Memory B cell (primary cell): ENCODE measurements around the gene ZNG1F.
"Not testable (repeated sequence)": the region's sequence is repeated elsewhere in the genome, so short reads cannot be mapped to it uniquely, and the experiment has no call there.

ENCODE experiments used
- ATAC-seq: fragments of 150-1000 bp; cut with Tn5 transposase; 2 replicates; pipeline ENCODE4 v1.10.0; 2021; ENCODE audit warnings: low read depth, mild to moderate bottlenecking, moderate library complexity
- DNase-seq, 2 donors: peaks; one replicate each; pipeline ENCODE4 v3.0.0; 2022; ENCODE audit warnings: low spot score in 2 of 2
- H3K27ac Mint-ChIP-seq: one replicate; pipeline ENCODE4 v1.8.0; 2022; ENCODE audit warnings: mild to moderate bottlenecking, moderate library complexity, mixed read lengths
- H3K27me3 Mint-ChIP-seq: one replicate; pipeline ENCODE4 v1.8.0; 2022; ENCODE audit warnings: mixed read lengths
- H3K36me3 Mint-ChIP-seq: one replicate; pipeline ENCODE4 v1.8.0; 2022; ENCODE audit warnings: mild to moderate bottlenecking, mixed read lengths
- H3K4me1 Mint-ChIP-seq: one replicate; pipeline ENCODE4 v1.8.0; 2022; ENCODE audit warnings: mixed read lengths
- H3K4me3 Mint-ChIP-seq: one replicate; pipeline ENCODE4 v1.8.0; 2022; ENCODE audit warnings: mild to moderate bottlenecking, moderate library complexity, mixed read lengths
- H3K9me3 Mint-ChIP-seq: one replicate; pipeline ENCODE4 v1.8.0; 2022; ENCODE audit warnings: mixed read lengths

Gene ZNG1F

GRCh38 chr9:41108816-41109215 lies 80.3 kb downstream of the ZNG1F start:
- DNase-seq, H3K4me3 Mint-ChIP-seq, H3K36me3 Mint-ChIP-seq, H3K9me3 Mint-ChIP-seq, ATAC-seq, H3K4me1 Mint-ChIP-seq, H3K27ac Mint-ChIP-seq, H3K27me3 Mint-ChIP-seq: not testable (repeated sequence)

DNA sequence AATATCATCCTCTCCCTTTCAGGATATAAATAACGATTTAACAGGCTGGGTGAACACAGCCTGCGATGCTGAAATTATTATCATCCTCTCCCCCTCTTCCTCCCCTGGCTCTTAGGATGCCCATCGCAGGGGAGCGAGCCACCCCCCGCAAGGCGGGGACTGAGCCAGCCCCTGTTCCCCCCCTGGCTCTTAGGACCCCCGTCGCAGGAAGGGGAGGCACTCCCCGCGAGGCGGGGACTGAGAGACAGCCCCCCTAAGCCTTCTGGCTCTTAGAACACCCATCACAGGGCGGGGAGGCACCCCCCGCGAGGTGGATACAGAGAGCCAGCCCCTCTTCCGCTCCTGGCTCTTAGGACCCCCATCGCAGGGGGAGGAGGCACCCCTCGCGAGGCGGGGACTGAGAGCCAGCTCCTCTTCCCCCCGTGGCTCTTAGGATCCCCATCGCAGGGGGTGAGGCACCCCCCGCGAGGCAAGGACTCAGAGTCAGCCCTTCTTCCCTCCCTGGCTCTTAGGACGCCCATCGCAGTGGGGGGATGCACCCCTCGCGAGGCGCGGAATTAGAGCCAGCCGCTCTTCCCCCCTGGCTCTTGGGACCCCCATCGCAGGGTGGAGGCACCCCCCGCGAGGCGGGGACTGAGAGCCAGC lies 82.5 kb downstream of the ZNG1F start:
- not testable (repeated sequence) for ATAC-seq

GRCh38 chr9:41105557-41106253 lies 83.4 kb downstream of the ZNG1F start:
- not testable (repeated sequence) for DNase-seq, H3K27me3 Mint-ChIP-seq, H3K9me3 Mint-ChIP-seq, H3K27ac Mint-ChIP-seq, H3K36me3 Mint-ChIP-seq, H3K4me1 Mint-ChIP-seq, ATAC-seq, H3K4me3 Mint-ChIP-seq

More for the DNA sequence above, 82.5 kb downstream of the ZNG1F start:
- not testable (repeated sequence) for H3K36me3 Mint-ChIP-seq, H3K27me3 Mint-ChIP-seq, H3K4me1 Mint-ChIP-seq, DNase-seq, H3K9me3 Mint-ChIP-seq, H3K27ac Mint-ChIP-seq, H3K4me3 Mint-ChIP-seq

DNA sequence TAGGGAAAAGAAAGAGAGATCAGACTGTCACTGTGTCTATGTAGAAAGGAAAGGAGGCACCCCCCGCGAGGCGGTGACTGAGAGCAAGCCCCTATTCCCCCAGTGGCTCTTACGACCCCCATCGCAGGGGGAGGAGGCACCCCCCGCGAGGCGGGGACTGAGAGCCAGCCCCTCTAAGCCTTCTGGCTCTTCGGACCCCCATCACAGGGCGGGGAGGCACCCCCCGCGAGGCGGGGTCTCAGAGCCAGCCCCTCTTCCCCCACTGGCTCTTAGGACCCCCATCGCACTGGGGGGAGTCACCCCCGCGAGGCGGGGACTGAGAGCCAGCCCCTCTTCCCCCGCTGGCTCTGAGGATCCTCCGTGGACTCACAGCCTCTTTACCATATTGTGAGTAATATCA lies 84.6 kb downstream of the ZNG1F start:
- H3K4me1 Mint-ChIP-seq, DNase-seq, H3K9me3 Mint-ChIP-seq, H3K36me3 Mint-ChIP-seq, H3K4me3 Mint-ChIP-seq, H3K27ac Mint-ChIP-seq, ATAC-seq, H3K27me3 Mint-ChIP-seq: not testable (repeated sequence)

DNA sequence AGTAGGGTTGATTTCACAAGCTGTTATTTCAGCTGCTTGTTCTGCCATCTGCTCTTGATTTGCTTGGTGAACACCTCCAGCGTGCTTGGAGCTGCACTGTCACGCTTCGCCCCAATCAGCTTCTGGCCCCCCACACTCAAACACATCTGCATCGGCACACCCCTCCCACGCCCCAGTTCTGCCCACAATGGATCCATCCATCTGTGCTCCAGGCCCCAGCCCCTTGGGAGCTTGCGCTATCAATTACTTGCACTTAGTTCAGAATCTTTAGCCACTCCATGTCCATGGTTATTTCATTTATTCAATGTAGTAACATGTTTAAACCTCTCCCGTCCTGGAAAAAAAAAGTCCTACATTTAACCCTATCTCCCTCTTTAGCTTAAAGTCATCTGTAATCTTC lies 88.6 kb downstream of the ZNG1F start:
- H3K36me3 Mint-ChIP-seq, H3K27me3 Mint-ChIP-seq, ATAC-seq, H3K27ac Mint-ChIP-seq, DNase-seq, H3K4me3 Mint-ChIP-seq, H3K9me3 Mint-ChIP-seq, H3K4me1 Mint-ChIP-seq: not testable (repeated sequence)

- H3K27ac Mint-ChIP-seq, H3K4me3 Mint-ChIP-seq, H3K27me3 Mint-ChIP-seq, DNase-seq, H3K36me3 Mint-ChIP-seq, H3K4me1 Mint-ChIP-seq, ATAC-seq, H3K9me3 Mint-ChIP-seq: not testable (repeated sequence)
Measured at GRCh38 chr9:41098759-41099158, 90.4 kb downstream of the ZNG1F start.

DNA sequence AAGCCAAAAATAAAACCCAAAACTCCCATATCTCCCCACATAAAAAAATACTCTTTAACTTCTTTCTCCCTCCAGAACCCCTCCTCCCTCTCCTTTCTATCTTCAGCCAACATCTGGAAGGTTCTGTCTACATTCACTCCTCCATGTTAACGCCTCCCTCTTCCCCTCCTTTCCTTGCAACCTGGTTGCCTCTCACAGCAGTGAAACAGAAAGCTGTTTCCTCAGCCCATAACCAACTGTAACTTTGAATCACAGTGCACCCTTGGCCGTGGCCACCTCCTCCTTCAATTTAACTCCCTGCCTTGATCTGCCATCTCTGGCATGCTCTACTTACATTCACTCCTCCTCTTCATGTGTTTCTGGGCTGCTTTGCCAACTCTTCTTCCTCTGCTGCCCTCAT lies 94.1 kb downstream of the ZNG1F start:
- H3K4me3 Mint-ChIP-seq, H3K4me1 Mint-ChIP-seq, H3K27ac Mint-ChIP-seq, H3K27me3 Mint-ChIP-seq, ATAC-seq, H3K9me3 Mint-ChIP-seq, H3K36me3 Mint-ChIP-seq, DNase-seq: not testable (repeated sequence)

- not testable (repeated sequence) for H3K4me3 Mint-ChIP-seq, ATAC-seq
Measured at GRCh38 chr9:41094010-41094773, 94.9 kb downstream of the ZNG1F start.

DNA sequence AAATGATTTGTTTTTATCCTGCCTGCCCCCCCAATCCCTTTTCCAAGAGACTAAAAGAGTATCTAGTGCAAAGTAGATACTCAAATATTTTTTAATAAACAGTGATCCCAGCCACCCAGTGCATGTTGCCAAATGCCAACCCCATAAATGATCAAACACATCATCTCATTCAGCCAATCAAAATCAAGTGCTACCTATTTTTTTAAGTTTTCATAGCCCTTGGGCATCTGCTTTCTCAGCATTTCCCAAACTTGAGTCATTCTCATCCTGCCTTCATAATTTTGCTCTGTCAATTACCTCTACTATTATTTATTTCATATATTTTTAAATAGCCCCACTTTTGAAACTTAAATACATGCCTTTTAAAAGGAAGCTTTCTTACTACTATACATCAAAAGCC lies 98.2 kb downstream of the ZNG1F start:
- not testable (repeated sequence) for H3K9me3 Mint-ChIP-seq, H3K36me3 Mint-ChIP-seq, ATAC-seq, H3K4me3 Mint-ChIP-seq, DNase-seq, H3K27ac Mint-ChIP-seq, H3K27me3 Mint-ChIP-seq
- peaks cover 10% of the 10 kb centered on the region for H3K4me1 Mint-ChIP-seq

More at GRCh38 chr9:41094010-41094773, 94.9 kb downstream of the ZNG1F start:
- H3K9me3 Mint-ChIP-seq, H3K27ac Mint-ChIP-seq, H3K27me3 Mint-ChIP-seq, H3K36me3 Mint-ChIP-seq, DNase-seq, H3K4me1 Mint-ChIP-seq: not testable (repeated sequence)

DNA sequence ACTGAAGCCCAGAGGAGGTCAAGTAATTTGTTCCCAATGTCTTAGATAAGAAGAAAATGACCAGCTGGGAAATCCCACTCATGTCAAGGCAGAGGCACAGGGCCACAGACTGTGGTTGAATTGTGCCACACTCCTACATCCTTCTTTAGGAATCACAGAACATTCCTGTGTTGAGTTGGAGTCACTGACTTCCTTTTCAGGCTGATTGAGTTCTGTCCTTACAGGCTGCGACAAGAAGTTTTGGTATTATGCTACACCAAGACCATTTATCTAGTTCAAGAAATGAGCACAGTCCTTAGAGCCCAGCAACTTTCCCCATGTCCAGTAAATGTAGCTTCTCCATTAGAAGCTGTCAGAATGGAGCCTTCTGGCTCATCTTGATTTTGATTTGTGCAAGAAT lies 98.7 kb downstream of the ZNG1F start:
- H3K36me3 Mint-ChIP-seq, ATAC-seq, H3K4me3 Mint-ChIP-seq, H3K27ac Mint-ChIP-seq, H3K9me3 Mint-ChIP-seq, H3K27me3 Mint-ChIP-seq, DNase-seq: not testable (repeated sequence)
- H3K4me1 Mint-ChIP-seq: peaks cover 12% of the 10 kb centered on the region

- ATAC-seq: peak; percentile 78
- not testable (repeated sequence) for DNase-seq, H3K4me3 Mint-ChIP-seq, H3K27ac Mint-ChIP-seq, H3K9me3 Mint-ChIP-seq, H3K36me3 Mint-ChIP-seq, H3K27me3 Mint-ChIP-seq
- H3K4me1 Mint-ChIP-seq: peaks cover 12% of the 10 kb centered on the region
Measured at GRCh38 chr9:41088450-41089059, 100.6 kb downstream of the ZNG1F start.

GRCh38 chr9:41087929-41088328 lies 101.2 kb downstream of the ZNG1F start:
- H3K36me3 Mint-ChIP-seq, DNase-seq, H3K27ac Mint-ChIP-seq, H3K9me3 Mint-ChIP-seq, ATAC-seq, H3K27me3 Mint-ChIP-seq, H3K4me3 Mint-ChIP-seq: not testable (repeated sequence)
- H3K4me1 Mint-ChIP-seq: peaks cover 12% of the 10 kb centered on the region

GRCh38 chr9:41087157-41087780 lies 101.8 kb downstream of the ZNG1F start:
- ATAC-seq, H3K27me3 Mint-ChIP-seq, H3K9me3 Mint-ChIP-seq, H3K4me3 Mint-ChIP-seq, DNase-seq, H3K27ac Mint-ChIP-seq, H3K36me3 Mint-ChIP-seq: not testable (repeated sequence)
- peaks cover 12% of the 10 kb centered on the region for H3K4me1 Mint-ChIP-seq

DNA sequence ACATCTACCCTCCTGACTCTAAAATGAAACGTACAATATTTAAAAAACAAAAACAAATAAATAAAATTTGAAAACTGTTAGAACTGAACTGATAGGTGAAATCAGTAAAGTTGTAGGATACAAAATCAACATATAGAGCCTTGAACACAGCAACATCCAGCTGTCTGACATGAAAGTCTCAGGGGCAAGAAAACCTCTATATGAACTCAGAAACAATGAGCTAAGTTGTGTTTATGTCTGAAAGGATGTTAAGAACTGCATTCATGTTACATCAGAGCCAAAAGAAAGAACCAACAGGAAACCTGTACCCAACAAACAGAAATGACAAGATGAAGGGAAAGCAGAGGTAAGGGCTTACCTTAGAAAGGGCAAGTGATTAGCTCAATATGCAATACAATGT lies 102.4 kb downstream of the ZNG1F start:
- DNase-seq, H3K36me3 Mint-ChIP-seq, H3K9me3 Mint-ChIP-seq, H3K4me3 Mint-ChIP-seq, H3K27ac Mint-ChIP-seq, ATAC-seq, H3K27me3 Mint-ChIP-seq: not testable (repeated sequence)
- peaks cover 12% of the 10 kb centered on the region for H3K4me1 Mint-ChIP-seq
